Omental fat pad (tissue), 4 donors: ENCODE results near the gene PAX7. TPM values are rescaled to one million over a fixed set of nuclear protein-coding genes. Genes with fewer than 3 reads are reported as not detected.

Experiments
- ATAC-seq: fragments of 150-250 bp; one replicate; pipeline ENCODE4 v1.9.1; 2016; ENCODE audit warnings: mild to moderate bottlenecking, moderate library complexity; ENCODE audit not compliant: low FRiP score
- DNase-seq: peaks from one replicate; pipeline ENCODE4 v3.0.0-alpha.2; 2019; ENCODE audit warnings: low spot score
- CTCF ChIP-seq, 3 donors: fragments of 450-650 bp; IDR thresholded peaks; one replicate each; pipeline ENCODE4 v1.5.1; 2016 to 2017; ENCODE audit warnings: antibody characterized with exemption in 3 of 3, mild to moderate bottlenecking in 3 of 3, moderate library complexity in 2 of 3
- total RNA-seq, 4 donors: library from RNA; depleted of rRNA; stranded (reverse); fragments of >200 nt; gene quantifications; one replicate each; pipeline ENCODE4 v1.1.0, GENCODE V29; 2016

The PAX7 gene
- total RNA-seq, 4 donors from 2014 or later: not detected

- DNase-seq: no peak
These were observed 11.2 kb upstream of the PAX7 start for GRCh38 chr1:18619467-18619835.

GRCh38 chr1:18628511-18628910 is 2.1 kb upstream of the PAX7 start:
- no peak for TF ChIP-seq CTCF (IDR thresholded peaks at IDR 0.05)
- no peak for ATAC-seq
- DNase-seq: no peak

More at GRCh38 chr1:18619467-18619835, 11.2 kb upstream of the PAX7 start:
- no peak for ATAC-seq
- no peak for TF ChIP-seq CTCF (IDR thresholded peaks at IDR 0.05)

GRCh38 chr1:18629659-18630510 is 761 bp upstream of the PAX7 start:
- ATAC-seq (no peak), DNase-seq (no peak)
- TF ChIP-seq CTCF (IDR thresholded peaks at IDR 0.05): no peak

- no peak for TF ChIP-seq CTCF (IDR thresholded peaks at IDR 0.05)
- ATAC-seq: no peak
- no peak for DNase-seq
These were observed 1.0 kb downstream of the PAX7 start for GRCh38 chr1:18631496-18632217.

- ATAC-seq: no peak
- DNase-seq: no peak
These were observed 1.6 kb downstream of the PAX7 start for GRCh38 chr1:18632218-18632588.

GRCh38 chr1:18632783-18633421 is 2.3 kb downstream of the PAX7 start:
- ATAC-seq (no peak), DNase-seq (no peak)
- no peak for TF ChIP-seq CTCF (IDR thresholded peaks at IDR 0.05)

More at GRCh38 chr1:18632218-18632588, 1.6 kb downstream of the PAX7 start:
- no peak for TF ChIP-seq CTCF (IDR thresholded peaks at IDR 0.05)
